DND-41 (cell line): Measurements from ENCODE around the gene INPP5A.

Experiments
- ATAC-seq: fragments of 200-7000 bp; cut with Tn5 transposase; 3 replicates; pipeline ENCODE4 v1.9.1; 2021; ENCODE audit warnings: low read depth; ENCODE audit not compliant: insufficient read depth
- DNase-seq: peaks from one replicate; pipeline ENCODE4 v3.0.0-alpha.2; 2020
- H2AFZ ChIP-seq: 2 replicates; pipeline ENCODE4 v1.6.0; 2012; ENCODE audit warnings: low read depth, low read length
- H3K27ac ChIP-seq: 2 replicates; pipeline ENCODE4 v1.5.1; 2012; ENCODE audit warnings: low read length, inconsistent platforms
- H3K27me3 ChIP-seq: fragments of 200-600 bp; sonication (generic); 2 replicates; pipeline ENCODE4 v1.6.0; 2012; ENCODE audit warnings: low read length, mild to moderate bottlenecking, inconsistent platforms; ENCODE audit not compliant: insufficient read depth, poor library complexity
- H3K36me3 ChIP-seq: 2 replicates; pipeline ENCODE4 v1.5.1; 2012; ENCODE audit warnings: low read length, inconsistent platforms; ENCODE audit not compliant: insufficient read depth
- H3K4me1 ChIP-seq: 2 replicates; pipeline ENCODE4 v1.5.1; 2012; ENCODE audit warnings: mild to moderate bottlenecking, low read length; ENCODE audit not compliant: insufficient read depth
- H3K4me2 ChIP-seq: 2 replicates; pipeline ENCODE4 v1.6.0; 2012; ENCODE audit warnings: mild to moderate bottlenecking, moderate library complexity, low read length, inconsistent platforms; ENCODE audit not compliant: insufficient read depth
- H3K4me3 ChIP-seq, 2 experiments: fragments of 200-600 bp in 1 of 2; shearing (Covaris generic) in 1 of 2; 2 replicates each; pipeline ENCODE4 v1.5.1; 2012 to 2016; ENCODE audit warnings: inconsistent platforms in 2 of 2, low read length in 2 of 2, mild to moderate bottlenecking in 2 of 2, low read depth in 1 of 2, moderate library complexity in 1 of 2
- H3K79me2 ChIP-seq: 2 replicates; pipeline ENCODE4 v1.6.0; 2012; ENCODE audit warnings: low read length, inconsistent platforms; ENCODE audit not compliant: insufficient read depth
- H3K9ac ChIP-seq: 2 replicates; pipeline ENCODE4 v1.6.0; 2012; ENCODE audit warnings: low read depth, mild to moderate bottlenecking, inconsistent platforms, low read length, moderate library complexity
- H3K9me3 ChIP-seq: 2 replicates; pipeline ENCODE4 v1.5.1; 2012; ENCODE audit warnings: low read length, moderate library complexity, mild to moderate bottlenecking, inconsistent platforms; ENCODE audit not compliant: insufficient read depth, severe bottlenecking
- H4K20me1 ChIP-seq: 2 replicates; pipeline ENCODE4 v1.6.0; 2012; ENCODE audit warnings: low read length; ENCODE audit not compliant: insufficient read depth
- EZH2 ChIP-seq: IDR thresholded peaks from 3 replicates; pipeline ENCODE4 v1.6.1; 2012; ENCODE audit warnings: borderline replicate concordance, low read depth, mild to moderate bottlenecking, moderate library complexity, low read length, inconsistent platforms; ENCODE audit not compliant: severe bottlenecking
- TF ChIP-seq, protein P1 (sequence below): IDR thresholded peaks from 2 replicates; pipeline ENCODE4 v1.5.1; 2012; ENCODE audit warnings: borderline replicate concordance, low read length, moderate library complexity, mild to moderate bottlenecking; ENCODE audit not compliant: poor library complexity, severe bottlenecking; ENCODE audit errors: extremely low read depth

Gene INPP5A

DNA sequence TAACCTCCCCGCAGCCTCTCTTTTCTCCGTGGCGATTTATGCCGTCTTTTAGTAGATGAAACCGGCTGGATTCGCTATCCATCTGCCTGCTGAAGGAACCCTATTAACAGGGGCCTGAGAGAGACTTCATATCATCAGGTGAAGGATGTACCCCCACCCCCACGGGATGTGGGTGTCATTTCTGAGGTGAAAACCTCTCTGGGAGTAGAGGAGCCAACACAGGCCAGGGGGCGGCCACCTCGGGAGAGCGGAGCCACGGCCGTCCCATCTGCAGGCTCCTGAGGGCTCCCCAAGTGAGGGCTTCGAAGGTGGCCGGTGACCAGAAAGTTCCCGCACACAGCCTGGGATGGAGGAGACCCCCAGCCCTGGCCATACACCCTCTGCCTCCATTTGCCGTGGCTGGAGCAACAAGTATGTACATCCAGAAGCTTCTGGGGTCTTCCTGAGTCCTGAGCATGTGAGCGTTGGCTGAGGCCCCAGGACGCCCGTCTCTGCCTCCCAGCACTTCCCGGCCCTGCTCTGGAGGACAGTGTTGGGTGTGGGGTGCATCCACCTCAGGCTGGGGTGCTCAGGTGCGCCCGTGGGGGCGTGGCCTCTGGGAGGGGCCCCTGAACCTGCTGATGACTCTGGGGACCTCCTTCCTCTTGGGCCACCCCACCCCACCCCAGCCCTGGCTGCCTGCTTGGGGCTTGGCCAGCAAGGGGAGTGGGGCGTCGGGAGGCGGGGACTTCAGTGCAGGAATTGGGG is 163.7 kb downstream of the INPP5A start:
- H3K4me3 ChIP-seq, result no peak overlapping the region
- no peak overlapping the region for H3K9ac ChIP-seq
- DNase-seq (no peak), ATAC-seq (no peak)
- peaks cover 23% of the 10 kb centered on the region for H3K9me3 ChIP-seq
- no peaks in the 10 kb centered on the region for H3K4me1 ChIP-seq
- H4K20me1 ChIP-seq, result peaks cover 6% of the 10 kb centered on the region; the same call in 1 of the 2 replicates
- H2AFZ ChIP-seq, result no peak overlapping the region
- no peak overlapping the region for H3K4me2 ChIP-seq
- no peaks in the 10 kb centered on the region for H3K79me2 ChIP-seq
- TF ChIP-seq, protein P1, sequence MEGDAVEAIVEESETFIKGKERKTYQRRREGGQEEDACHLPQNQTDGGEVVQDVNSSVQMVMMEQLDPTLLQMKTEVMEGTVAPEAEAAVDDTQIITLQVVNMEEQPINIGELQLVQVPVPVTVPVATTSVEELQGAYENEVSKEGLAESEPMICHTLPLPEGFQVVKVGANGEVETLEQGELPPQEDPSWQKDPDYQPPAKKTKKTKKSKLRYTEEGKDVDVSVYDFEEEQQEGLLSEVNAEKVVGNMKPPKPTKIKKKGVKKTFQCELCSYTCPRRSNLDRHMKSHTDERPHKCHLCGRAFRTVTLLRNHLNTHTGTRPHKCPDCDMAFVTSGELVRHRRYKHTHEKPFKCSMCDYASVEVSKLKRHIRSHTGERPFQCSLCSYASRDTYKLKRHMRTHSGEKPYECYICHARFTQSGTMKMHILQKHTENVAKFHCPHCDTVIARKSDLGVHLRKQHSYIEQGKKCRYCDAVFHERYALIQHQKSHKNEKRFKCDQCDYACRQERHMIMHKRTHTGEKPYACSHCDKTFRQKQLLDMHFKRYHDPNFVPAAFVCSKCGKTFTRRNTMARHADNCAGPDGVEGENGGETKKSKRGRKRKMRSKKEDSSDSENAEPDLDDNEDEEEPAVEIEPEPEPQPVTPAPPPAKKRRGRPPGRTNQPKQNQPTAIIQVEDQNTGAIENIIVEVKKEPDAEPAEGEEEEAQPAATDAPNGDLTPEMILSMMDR, result no peak
- TF ChIP-seq EZH2, result no peak
- peaks cover 59% of the 10 kb centered on the region for H3K36me3 ChIP-seq
- no peaks in the 10 kb centered on the region for H3K27me3 ChIP-seq
- no peak overlapping the region for H3K27ac ChIP-seq

DNA sequence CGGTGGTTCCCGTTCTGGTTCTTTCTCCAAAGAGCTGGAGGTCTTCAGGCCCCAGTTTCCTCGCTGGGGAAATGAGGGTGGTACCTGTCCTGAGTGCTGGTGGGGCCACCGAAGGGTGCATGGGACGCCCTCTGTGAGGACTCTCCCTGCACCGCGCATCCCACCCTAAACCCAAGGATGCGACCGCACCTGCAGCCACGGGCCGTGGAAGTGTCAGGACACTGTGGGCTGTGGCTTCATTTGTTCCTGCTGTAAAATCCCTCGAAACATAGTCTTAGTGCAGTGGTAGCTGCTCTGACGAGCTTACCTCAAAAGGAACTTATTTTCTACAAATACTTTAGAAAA is 164.2 kb downstream of the INPP5A start:
- Histone ChIP-seq H4K20me1 (peaks cover 6% of the 10 kb centered on the region; the same call in 1 of the 2 replicates), H3K4me3 (no peak overlapping the region)
- DNase-seq, result no peak

DNA sequence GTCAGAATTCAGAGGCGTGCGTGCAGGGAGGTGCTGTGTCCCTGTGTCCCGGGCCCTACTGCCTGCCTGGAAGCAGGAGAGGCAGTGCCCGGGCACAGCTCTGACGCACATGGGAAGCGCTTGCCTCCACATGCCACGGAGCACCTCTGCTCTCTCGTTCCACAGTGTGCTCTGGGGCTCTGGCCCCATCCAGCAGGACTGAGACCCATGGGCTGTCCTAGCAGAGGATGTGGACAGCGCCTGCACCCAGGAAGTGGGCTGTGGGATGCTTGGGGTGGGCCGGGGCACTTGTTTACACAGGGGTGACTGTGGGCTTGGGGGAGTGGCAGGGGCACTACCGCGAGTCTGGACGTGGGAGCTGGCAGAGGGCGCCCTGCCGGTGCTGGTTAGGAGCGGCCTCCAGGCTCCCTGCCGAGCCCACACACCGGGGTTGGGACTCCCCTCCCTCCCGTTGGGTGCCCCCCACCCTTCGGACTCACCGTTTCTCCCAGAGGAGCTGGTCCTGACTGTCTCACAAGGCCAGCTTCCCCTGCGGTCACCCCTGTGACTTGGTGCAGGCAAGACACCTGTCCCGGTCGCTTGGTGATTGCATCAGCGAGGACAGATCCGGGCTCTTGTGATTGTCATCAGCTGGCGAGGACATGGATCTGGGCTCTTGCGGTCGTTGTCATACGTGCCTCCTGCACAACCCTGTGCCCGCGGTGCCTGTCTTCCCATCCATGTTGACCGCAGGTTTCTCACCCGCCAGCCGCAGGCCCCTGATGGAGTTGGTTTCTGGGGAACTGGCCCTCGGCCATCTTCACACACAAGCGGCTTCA is 165.2 kb downstream of the INPP5A start:
- Histone ChIP-seq H3K9ac (no peak overlapping the region), H3K79me2 (no peaks in the 10 kb centered on the region), H3K36me3 (peaks cover 67% of the 10 kb centered on the region), H3K27me3 (no peaks in the 10 kb centered on the region), H3K9me3 (peaks cover 29% of the 10 kb centered on the region), H3K27ac (no peak overlapping the region), H3K4me2 (no peak overlapping the region), H3K4me3 (no peak overlapping the region), H2AFZ (no peak overlapping the region), H3K4me1 (no peaks in the 10 kb centered on the region), H4K20me1 (0 out of 2 replicates have a peak, but pooled peaks cover 6% of the 10 kb centered on the region)
- DNase-seq (no peak), ATAC-seq (peak; percentile 17; the same call in 1 of the 3 replicates)
- TF ChIP-seq, protein P1, result no peak
- no peak for TF ChIP-seq EZH2

More for the DNA sequence above, 164.2 kb downstream of the INPP5A start:
- H3K36me3 ChIP-seq, result peaks cover 65% of the 10 kb centered on the region
- H3K27me3 ChIP-seq, result no peaks in the 10 kb centered on the region
- no peaks in the 10 kb centered on the region for H3K4me1 ChIP-seq
- no peak overlapping the region for H3K4me2 ChIP-seq
- ATAC-seq, result no peak
- no peaks in the 10 kb centered on the region for H3K79me2 ChIP-seq
- TF ChIP-seq EZH2, result no peak
- TF ChIP-seq, protein P1, result no peak
- peaks cover 28% of the 10 kb centered on the region for H3K9me3 ChIP-seq
- no peak overlapping the region for H3K27ac ChIP-seq
- H3K9ac ChIP-seq, result no peak overlapping the region
- no peak overlapping the region for H2AFZ ChIP-seq
